MM.1S (cell line): ENCODE data around the gene ENC1.

Experiments
- DNase-seq: peaks from one replicate; pipeline ENCODE4 v3.0.0-alpha.2; 2015
- H2AFZ ChIP-seq: fragments of 300-600 bp; sonication (generic); 2 replicates; pipeline ENCODE4 v1.6.0; 2016; ENCODE audit warnings: antibody characterized with exemption, low read length
- H3F3A ChIP-seq: fragments of 300-600 bp; sonication (generic); 2 replicates; pipeline ENCODE4 v1.6.1; 2016; ENCODE audit warnings: mild to moderate bottlenecking, antibody characterized with exemption, low read length, moderate library complexity, mixed read lengths; ENCODE audit not compliant: insufficient read depth
- H3K27ac ChIP-seq: fragments of 300-600 bp; sonication (generic); 2 replicates; pipeline ENCODE4 v1.5.1; 2016; ENCODE audit warnings: mild to moderate bottlenecking, low read length
- H3K27me3 ChIP-seq: fragments of 300-600 bp; sonication (generic); replicated peaks from 2 replicates; pipeline ENCODE4 v1.6.0; 2016; ENCODE audit warnings: low read length; ENCODE audit not compliant: insufficient read depth
- H3K36me3 ChIP-seq: fragments of 300-600 bp; sonication (generic); replicated peaks from 2 replicates; pipeline ENCODE4 v1.6.1; 2016; ENCODE audit warnings: mild to moderate bottlenecking, low read length, mixed read lengths; ENCODE audit not compliant: insufficient read depth
- H3K4me1 ChIP-seq: fragments of 300-600 bp; sonication (generic); 2 replicates; pipeline ENCODE4 v1.6.1; 2016; ENCODE audit warnings: low read length, mixed read lengths
- H3K4me2 ChIP-seq: fragments of 300-600 bp; sonication (generic); 2 replicates; pipeline ENCODE4 v1.6.0; 2016; ENCODE audit warnings: low read depth, low read length
- H3K4me3 ChIP-seq: fragments of 300-600 bp; sonication (generic); 2 replicates; pipeline ENCODE4 v1.5.1; 2016; ENCODE audit warnings: low read length, mixed read lengths
- H3K79me2 ChIP-seq: fragments of 300-600 bp; sonication (generic); 2 replicates; pipeline ENCODE4 v1.6.1; 2016; ENCODE audit warnings: mixed run types, low read length, mixed read lengths
- H3K9ac ChIP-seq: fragments of 300-600 bp; sonication (generic); 2 replicates; pipeline ENCODE4 v1.6.1; 2016; ENCODE audit warnings: low read length, mixed read lengths
- H3K9me2 ChIP-seq: fragments of 300-600 bp; sonication (generic); replicated peaks from 2 replicates; pipeline ENCODE4 v1.6.1; 2016; ENCODE audit warnings: mild to moderate bottlenecking, low read length, mixed read lengths; ENCODE audit not compliant: insufficient read depth
- H3K9me3 ChIP-seq: fragments of 300-600 bp; sonication (generic); replicated peaks from 2 replicates; pipeline ENCODE4 v1.6.1; 2016; ENCODE audit warnings: mild to moderate bottlenecking, low read length, mixed read lengths; ENCODE audit not compliant: insufficient read depth
- H4K20me1 ChIP-seq: fragments of 300-600 bp; sonication (generic); 2 replicates; pipeline ENCODE4 v1.6.1; 2016; ENCODE audit warnings: mild to moderate bottlenecking, low read length, moderate library complexity, mixed read lengths; ENCODE audit not compliant: insufficient read depth
- CTCF ChIP-seq: fragments of 300-600 bp; sonication (generic); IDR thresholded peaks from 2 replicates; pipeline ENCODE4 v1.5.1; 2016; ENCODE audit warnings: antibody characterized with exemption, low read length, mixed read lengths
- EZH2 ChIP-seq: fragments of 300-600 bp; sonication (generic); optimal IDR thresholded peaks from 2 replicates; pipeline ENCODE3; 2017; ENCODE audit warnings: low read depth, mild to moderate bottlenecking, antibody characterized with exemption, low read length, mixed read lengths
- EZH2phosphoT487 ChIP-seq: fragments of 300-600 bp; sonication (generic); IDR thresholded peaks from 2 replicates; pipeline ENCODE4 v1.6.1; 2018; ENCODE audit warnings: antibody characterized with exemption, low read length

Gene ENC1

GRCh38 chr5:74636552-74636951 lies 4.0 kb downstream of the ENC1 start:
- no peaks in the 10 kb centered on the region for H3K9me2 ChIP-seq
- no peak overlapping the region for H3K4me2 ChIP-seq
- no peak overlapping the region for H3K4me3 ChIP-seq
- H3K9me3 ChIP-seq, result no peaks in the 10 kb centered on the region
- H3F3A ChIP-seq, result peaks cover 17% of the 10 kb centered on the region
- H2AFZ ChIP-seq, result no peak overlapping the region
- no peaks in the 10 kb centered on the region for H3K36me3 ChIP-seq
- peaks cover 14% of the 10 kb centered on the region for H3K4me1 ChIP-seq
- H3K9ac ChIP-seq, result no peak overlapping the region
- no peak for TF ChIP-seq EZH2phosphoT487
- DNase-seq, result no peak
- H4K20me1 ChIP-seq, result no peaks in the 10 kb centered on the region
- no peaks in the 10 kb centered on the region for H3K27me3 ChIP-seq
- no peak overlapping the region for H3K27ac ChIP-seq
- peaks cover 39% of the 10 kb centered on the region for H3K79me2 ChIP-seq

DNA sequence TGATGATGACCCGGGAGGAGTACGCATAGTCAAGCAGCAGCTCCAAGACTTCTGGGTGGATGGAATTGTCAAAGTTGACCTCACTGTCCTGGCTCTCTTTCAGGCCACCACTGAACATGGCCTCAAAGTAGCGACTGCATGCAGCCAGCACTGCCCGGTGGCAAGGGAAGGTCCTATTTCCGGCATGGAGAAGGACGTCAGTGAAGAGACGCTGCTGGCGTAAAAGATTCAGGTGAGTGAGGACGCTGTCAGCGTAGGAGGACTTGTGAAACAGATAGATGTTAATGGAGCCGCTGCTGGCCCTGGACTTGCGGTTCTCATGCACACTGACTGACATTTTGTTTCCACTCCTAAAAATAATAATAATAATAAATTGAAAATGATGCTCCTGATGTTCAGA lies 4.4 kb downstream of the ENC1 start:
- H3K4me1 ChIP-seq, result peaks cover 14% of the 10 kb centered on the region
- H3K36me3 ChIP-seq, result no peaks in the 10 kb centered on the region
- H2AFZ ChIP-seq, result no peak overlapping the region
- no peaks in the 10 kb centered on the region for H4K20me1 ChIP-seq
- no peaks in the 10 kb centered on the region for H3K9me3 ChIP-seq
- no peak overlapping the region for H3K4me3 ChIP-seq
- peaks cover 13% of the 10 kb centered on the region for H3F3A ChIP-seq
- no peak overlapping the region for H3K4me2 ChIP-seq
- peaks cover 39% of the 10 kb centered on the region for H3K79me2 ChIP-seq
- no peaks in the 10 kb centered on the region for H3K27me3 ChIP-seq
- H3K9ac ChIP-seq, result no peak overlapping the region
- H3K27ac ChIP-seq, result no peak overlapping the region
- H3K9me2 ChIP-seq, result no peaks in the 10 kb centered on the region
- no peak for DNase-seq
- no peak for TF ChIP-seq CTCF
- TF ChIP-seq EZH2, result no peak
- no peak for TF ChIP-seq EZH2phosphoT487

GRCh38 chr5:74634611-74635286 lies 5.8 kb downstream of the ENC1 start:
- H2AFZ ChIP-seq, result no peak overlapping the region
- DNase-seq, result no peak
- H4K20me1 ChIP-seq, result no peaks in the 10 kb centered on the region
- H3K9me3 ChIP-seq, result no peaks in the 10 kb centered on the region
- H3K79me2 ChIP-seq, result peaks cover 39% of the 10 kb centered on the region
- TF ChIP-seq EZH2phosphoT487 (no peak), EZH2 (no peak), CTCF (no peak)
- H3K9me2 ChIP-seq, result no peaks in the 10 kb centered on the region
- no peak overlapping the region for H3K4me3 ChIP-seq
- H3K4me2 ChIP-seq, result no peak overlapping the region
- no peak overlapping the region for H3K9ac ChIP-seq
- H3K36me3 ChIP-seq, result no peaks in the 10 kb centered on the region
- H3K27ac ChIP-seq, result no peak overlapping the region
- H3K27me3 ChIP-seq, result no peaks in the 10 kb centered on the region
- H3F3A ChIP-seq, result peaks cover under 1% of the 10 kb centered on the region; the same call in 1 of the 2 replicates
- H3K4me1 ChIP-seq, result peaks cover 14% of the 10 kb centered on the region

GRCh38 chr5:74633695-74634094 lies 6.8 kb downstream of the ENC1 start:
- Histone ChIP-seq H3K27ac (no peak overlapping the region), H3K36me3 (no peaks in the 10 kb centered on the region), H3K4me1 (peaks cover 9% of the 10 kb centered on the region), H3F3A (no peaks in the 10 kb centered on the region), H3K9ac (no peak overlapping the region), H3K4me2 (no peak overlapping the region), H3K9me2 (no peaks in the 10 kb centered on the region), H3K4me3 (no peak overlapping the region), H3K79me2 (peaks cover 28% of the 10 kb centered on the region), H4K20me1 (no peaks in the 10 kb centered on the region), H2AFZ (no peak overlapping the region), H3K27me3 (no peaks in the 10 kb centered on the region), H3K9me3 (no peaks in the 10 kb centered on the region)
- DNase-seq, result no peak
- TF ChIP-seq EZH2phosphoT487 (no peak), EZH2 (no peak), CTCF (no peak)
